Lower leg skin (tissue), 4 donors: ENCODE data around the gene TFAP2C. TPM values are rescaled to one million over a fixed set of nuclear protein-coding genes. Genes with fewer than 3 reads are reported as not detected.
A peak's percentile ranks its signal among the peaks of the same experiment; 100 is the strongest.

Source experiments
- DNase-seq, 2 donors: peaks; one replicate each; pipeline ENCODE4 v3.0.0-alpha.2; 2019; ENCODE audit warnings: low spot score in 2 of 2
- H3K4me3 ChIP-seq: fragments of 200-600 bp; sonication (generic); 2 replicates; pipeline ENCODE4 v1.5.1; 2017; ENCODE audit warnings: mild to moderate bottlenecking, low read depth; ENCODE audit not compliant: poor library complexity, severe bottlenecking
- POLR2A ChIP-seq, 2 donors: fragments of 450-650 bp; IDR thresholded peaks; one replicate each; pipeline ENCODE4 v1.6.1; 2016 to 2017; ENCODE audit warnings: antibody characterized with exemption in 2 of 2, mild to moderate bottlenecking in 1 of 2, moderate library complexity in 1 of 2
- WGBS, 2 donors: methylation state at CpG; one replicate each; pipeline ENCODE4 v1.1.5; 2018; 5-methylcytosine and 5-hydroxymethylcytosine counted together
- intact Hi-C: fragments of 100-400 bp; cut with DNase I; formaldehyde crosslinking; loops from one replicate; pipeline ENCODE4 v1.15.0; 2023; ENCODE audit warnings: low total_unique reads
- total RNA-seq, 4 donors: library from RNA; depleted of rRNA; stranded (reverse); fragments of >200 nt; gene quantifications; one replicate each; pipeline ENCODE4 v1.1.0, GENCODE V29; 2016
- TF ChIP-seq, protein P1 (sequence below), 3 donors: fragments of 450-650 bp; IDR thresholded peaks; one replicate each; pipeline ENCODE4 v1.5.1; 2016; ENCODE audit warnings: antibody characterized with exemption in 3 of 3, mild to moderate bottlenecking in 3 of 3, moderate library complexity in 2 of 3

Gene TFAP2C
- total RNA-seq, 4 donors from 2014 or later: 59.6 to 110 (median 79.8) TPM

DNA sequence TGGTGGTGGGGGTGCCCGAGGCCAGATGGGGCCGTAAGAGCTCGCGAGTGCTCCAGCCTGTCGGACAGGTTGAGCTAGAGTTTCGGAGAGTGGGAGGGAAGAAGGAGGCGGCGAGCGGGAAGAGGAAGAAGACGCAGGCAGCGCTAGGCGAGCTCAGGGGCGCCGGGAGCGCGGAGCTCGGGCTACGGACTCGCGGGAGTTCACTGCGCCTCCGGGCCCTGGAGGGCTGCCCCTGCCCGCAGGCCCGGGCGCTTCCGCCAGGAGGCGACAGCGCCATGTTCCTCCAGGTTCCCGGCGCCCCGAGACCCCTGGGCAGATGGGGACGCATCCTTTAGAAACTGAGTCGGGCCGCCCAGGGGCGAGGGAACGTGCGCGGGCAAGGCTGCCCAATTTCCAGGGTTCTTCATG, 984 bp downstream of the TFAP2C start:
- WGBS, 2 donors: 1 to 2% methylated on average over 15 to 23 of the region's 38 CpGs
- intact Hi-C loops: no loop called here
- DNase-seq: peak; percentile 72 to 94
- TF ChIP-seq, protein P1, sequence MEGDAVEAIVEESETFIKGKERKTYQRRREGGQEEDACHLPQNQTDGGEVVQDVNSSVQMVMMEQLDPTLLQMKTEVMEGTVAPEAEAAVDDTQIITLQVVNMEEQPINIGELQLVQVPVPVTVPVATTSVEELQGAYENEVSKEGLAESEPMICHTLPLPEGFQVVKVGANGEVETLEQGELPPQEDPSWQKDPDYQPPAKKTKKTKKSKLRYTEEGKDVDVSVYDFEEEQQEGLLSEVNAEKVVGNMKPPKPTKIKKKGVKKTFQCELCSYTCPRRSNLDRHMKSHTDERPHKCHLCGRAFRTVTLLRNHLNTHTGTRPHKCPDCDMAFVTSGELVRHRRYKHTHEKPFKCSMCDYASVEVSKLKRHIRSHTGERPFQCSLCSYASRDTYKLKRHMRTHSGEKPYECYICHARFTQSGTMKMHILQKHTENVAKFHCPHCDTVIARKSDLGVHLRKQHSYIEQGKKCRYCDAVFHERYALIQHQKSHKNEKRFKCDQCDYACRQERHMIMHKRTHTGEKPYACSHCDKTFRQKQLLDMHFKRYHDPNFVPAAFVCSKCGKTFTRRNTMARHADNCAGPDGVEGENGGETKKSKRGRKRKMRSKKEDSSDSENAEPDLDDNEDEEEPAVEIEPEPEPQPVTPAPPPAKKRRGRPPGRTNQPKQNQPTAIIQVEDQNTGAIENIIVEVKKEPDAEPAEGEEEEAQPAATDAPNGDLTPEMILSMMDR (IDR thresholded peaks at IDR 0.05): peak in 1 of 3 donors; percentile 40
- no peak for TF ChIP-seq POLR2A (IDR thresholded peaks at IDR 0.05)
- peak overlapping the region; percentile 73 for H3K4me3 ChIP-seq

DNA sequence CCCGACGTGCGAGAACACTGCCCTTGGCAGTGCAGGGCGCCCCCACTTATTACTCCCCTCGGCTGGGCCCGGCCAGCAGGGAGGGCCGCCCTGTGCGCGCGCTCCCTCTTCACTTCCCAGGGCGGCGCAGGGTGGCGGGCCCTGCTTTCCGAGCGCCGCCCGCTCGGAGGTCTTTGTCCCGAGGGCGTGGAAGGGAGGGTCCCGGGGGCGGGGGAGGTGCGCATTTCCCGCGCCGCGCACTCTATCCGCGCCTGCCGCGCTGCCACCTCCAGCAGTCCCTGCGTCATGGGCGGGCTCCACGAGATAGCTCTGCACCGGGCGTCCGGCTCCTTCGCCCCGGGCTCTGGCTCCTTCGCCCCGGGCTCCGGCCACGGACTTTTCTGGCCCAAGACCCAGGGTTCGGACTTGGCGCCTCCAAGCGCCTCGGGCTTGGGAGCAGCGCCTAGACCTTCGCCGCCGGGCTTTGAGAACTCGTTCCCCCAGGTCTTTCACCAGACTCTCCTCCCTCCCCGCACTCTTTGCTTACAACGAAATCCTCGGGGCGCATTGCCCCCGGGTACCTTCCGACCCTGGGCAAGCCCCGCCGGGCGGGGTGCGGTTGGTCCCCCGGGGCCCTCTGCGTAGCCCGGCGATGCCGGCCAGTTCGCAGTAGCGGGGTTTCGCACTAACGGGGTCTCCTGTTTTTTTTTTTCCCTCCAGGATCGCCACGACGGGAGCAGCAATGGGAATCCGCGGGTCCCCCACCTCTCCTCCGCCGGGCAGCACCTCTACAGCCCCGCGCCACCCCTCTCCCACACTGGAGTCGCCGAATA, 1.6 kb downstream of the TFAP2C start:
- DNase-seq: no peak
- WGBS, 2 donors: 3 to 13% methylated on average over 42 to 51 of the region's 82 CpGs
- intact Hi-C loops: no loop called here
- H3K4me3 ChIP-seq: peak overlapping the region; percentile 73
- no peak for TF ChIP-seq POLR2A (IDR thresholded peaks at IDR 0.05)
- TF ChIP-seq, protein P1 (IDR thresholded peaks at IDR 0.05): no peak

DNA sequence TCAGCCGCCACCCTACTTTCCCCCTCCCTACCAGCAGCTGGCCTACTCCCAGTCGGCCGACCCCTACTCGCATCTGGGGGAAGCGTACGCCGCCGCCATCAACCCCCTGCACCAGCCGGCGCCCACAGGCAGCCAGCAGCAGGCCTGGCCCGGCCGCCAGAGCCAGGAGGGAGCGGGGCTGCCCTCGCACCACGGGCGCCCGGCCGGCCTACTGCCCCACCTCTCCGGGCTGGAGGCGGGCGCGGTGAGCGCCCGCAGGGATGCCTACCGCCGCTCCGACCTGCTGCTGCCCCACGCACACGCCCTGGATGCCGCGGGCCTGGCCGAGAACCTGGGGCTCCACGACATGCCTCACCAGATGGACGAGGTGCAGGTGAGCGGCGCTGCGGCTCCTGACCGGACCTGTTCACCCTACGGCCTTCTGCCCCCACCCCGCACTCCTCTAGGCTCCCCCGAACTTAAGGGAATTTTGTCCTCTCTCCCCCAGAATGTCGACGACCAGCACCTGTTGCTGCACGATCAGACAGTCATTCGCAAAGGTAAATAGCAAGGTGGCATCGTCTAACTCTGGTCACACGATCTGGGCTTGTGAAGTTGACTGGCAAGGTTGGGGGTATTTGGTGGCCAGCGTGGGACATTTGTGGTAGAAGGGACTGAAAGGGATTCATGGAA, 2.3 kb downstream of the TFAP2C start:
- TF ChIP-seq POLR2A (IDR thresholded peaks at IDR 0.05): no peak
- TF ChIP-seq, protein P1 (IDR thresholded peaks at IDR 0.05): no peak
- WGBS, 2 donors: 34 to 48% methylated on average over 26 to 34 of the region's 48 CpGs
- H3K4me3 ChIP-seq: peak overlapping the region; percentile 73
- DNase-seq: no peak
- intact Hi-C loops: no loop called here

DNA sequence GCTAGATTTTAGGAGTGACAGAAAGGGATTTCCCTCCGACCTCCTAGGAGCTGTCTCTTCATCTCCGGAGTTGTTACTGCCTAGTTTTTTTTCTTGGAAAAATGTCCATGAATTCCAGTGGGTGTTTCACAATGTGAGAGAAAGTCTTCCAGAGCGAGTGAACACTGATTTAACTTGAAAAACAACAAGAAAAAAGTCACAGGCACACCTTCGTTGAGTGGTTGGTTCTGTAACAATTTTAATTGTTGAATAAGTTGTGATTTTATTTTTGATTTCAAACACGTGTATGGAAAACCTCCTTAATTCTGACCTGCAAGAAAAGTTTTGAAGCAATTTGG, 2.9 kb downstream of the TFAP2C start:
- DNase-seq: no peak
- WGBS, 2 donors: 17 to 29% methylated on average over 5 of the region's 5 CpGs
- no peak overlapping the region for H3K4me3 ChIP-seq
- TF ChIP-seq, protein P1 (IDR thresholded peaks at IDR 0.05): no peak
- no peak for TF ChIP-seq POLR2A (IDR thresholded peaks at IDR 0.05)
- intact Hi-C loops: no loop called here

DNA sequence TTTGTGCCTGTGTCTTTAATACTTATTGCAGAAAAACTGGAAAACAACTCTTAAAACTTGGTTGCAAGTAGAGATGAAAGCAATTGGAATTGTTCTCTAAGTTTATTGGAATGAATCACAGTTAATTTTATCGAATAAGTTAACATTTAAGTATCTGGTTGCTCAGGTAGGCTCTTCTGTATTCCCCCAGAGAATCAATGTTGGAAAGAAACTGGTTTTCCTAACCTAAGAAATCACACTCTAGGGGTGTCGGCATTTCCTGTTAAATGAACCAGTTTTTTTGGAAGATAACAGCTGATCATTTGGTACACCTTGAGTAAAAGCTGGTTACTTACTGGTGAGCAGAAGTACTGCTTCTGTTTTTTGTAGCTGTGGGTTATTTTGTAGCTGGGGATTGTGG, 5.2 kb downstream of the TFAP2C start:
- intact Hi-C loops: no loop called here
- no peak overlapping the region for H3K4me3 ChIP-seq
- WGBS, 2 donors: 47 to 59% methylated on average over 2 of the region's 2 CpGs
- DNase-seq: no peak
- TF ChIP-seq, protein P1 (IDR thresholded peaks at IDR 0.05): no peak
